Measurements from ENCODE around the gene CMSS1.

CMSS1 gene

GRCh38 chr3:100082714-100083113, 265.1 kb downstream of the CMSS1 start:
- Histone ChIP-seq H3K27me3 (ENCODE audit: insufficient read depth, insufficient read length) (no peaks in the 10 kb centered on the region), H3K4me3 (ENCODE audit: insufficient read length, low read depth) (no peak overlapping the region), H3K4me1 (ENCODE audit: insufficient read depth, insufficient read length) (no peaks in the 10 kb centered on the region), H3K9ac (ENCODE audit: insufficient read length, low read depth) (no peak overlapping the region), H3K36me3 (ENCODE audit: insufficient read depth, insufficient read length, low read length) (no peaks in the 10 kb centered on the region), H3K9me3 (ENCODE audit: insufficient read depth, low read length) (no peaks in the 10 kb centered on the region)
- no peak for TF ChIP-seq YY1 (IDR thresholded peaks at IDR 0.05; ENCODE audit: insufficient read depth, insufficient read length)
- DNase-seq (ENCODE audit: low read depth, low spot score) = no peak

- Histone ChIP-seq H3K4me1 (ENCODE audit: insufficient read depth, insufficient read length) (no peaks in the 10 kb centered on the region), H3K36me3 (ENCODE audit: insufficient read depth, insufficient read length, low read length) (no peaks in the 10 kb centered on the region), H3K9ac (ENCODE audit: insufficient read length, low read depth) (no peak overlapping the region), H3K9me3 (ENCODE audit: insufficient read depth, low read length) (no peaks in the 10 kb centered on the region), H3K4me3 (ENCODE audit: insufficient read length, low read depth) (no peak overlapping the region), H3K27me3 (ENCODE audit: insufficient read depth, insufficient read length) (no peaks in the 10 kb centered on the region)
- no peak for TF ChIP-seq ZNF274 (IDR thresholded peaks at IDR 0.05; ENCODE audit: low read depth, low read length)
- no peak for TF ChIP-seq SUZ12 (IDR thresholded peaks at IDR 0.05; ENCODE audit: extremely low read depth, insufficient read depth, insufficient read length)
- TF ChIP-seq YY1 (IDR thresholded peaks at IDR 0.05; ENCODE audit: insufficient read depth, insufficient read length) = no peak
- DNase-seq (ENCODE audit: low read depth, low spot score) = no peak
Measured at GRCh38 chr3:100083209-100083608, 265.5 kb downstream of the CMSS1 start.

- Histone ChIP-seq H3K4me1 (ENCODE audit: insufficient read depth, insufficient read length) (peaks cover 2% of the 10 kb centered on the region), H3K9me3 (ENCODE audit: insufficient read depth, low read length) (no peaks in the 10 kb centered on the region), H3K36me3 (ENCODE audit: insufficient read depth, insufficient read length, low read length) (no peaks in the 10 kb centered on the region), H3K27me3 (ENCODE audit: insufficient read depth, insufficient read length) (no peaks in the 10 kb centered on the region), H3K4me3 (ENCODE audit: insufficient read length, low read depth) (no peak overlapping the region), H3K9ac (ENCODE audit: insufficient read length, low read depth) (no peak overlapping the region)
- no peak for TF ChIP-seq SUZ12 (IDR thresholded peaks at IDR 0.05; ENCODE audit: extremely low read depth, insufficient read depth, insufficient read length)
- no peak for TF ChIP-seq ZNF274 (IDR thresholded peaks at IDR 0.05; ENCODE audit: low read depth, low read length)
- no peak for TF ChIP-seq YY1 (IDR thresholded peaks at IDR 0.05; ENCODE audit: insufficient read depth, insufficient read length)
- no peak for DNase-seq (ENCODE audit: low read depth, low spot score)
Measured at GRCh38 chr3:100084100-100084806, 266.6 kb downstream of the CMSS1 start.

- H3K4me1 ChIP-seq (ENCODE audit: insufficient read depth, insufficient read length) = peaks cover 2% of the 10 kb centered on the region
- TF ChIP-seq SUZ12 (IDR thresholded peaks at IDR 0.05; ENCODE audit: extremely low read depth, insufficient read depth, insufficient read length) = no peak
- no peaks in the 10 kb centered on the region for H3K27me3 ChIP-seq (ENCODE audit: insufficient read depth, insufficient read length)
- DNase-seq (ENCODE audit: low read depth, low spot score) = no peak
- H3K4me3 ChIP-seq (ENCODE audit: insufficient read length, low read depth) = no peak overlapping the region
- no peaks in the 10 kb centered on the region for H3K9me3 ChIP-seq (ENCODE audit: insufficient read depth, low read length)
- no peaks in the 10 kb centered on the region for H3K36me3 ChIP-seq (ENCODE audit: insufficient read depth, insufficient read length, low read length)
- H3K9ac ChIP-seq (ENCODE audit: insufficient read length, low read depth) = no peak overlapping the region
Measured at GRCh38 chr3:100086401-100086800, 268.7 kb downstream of the CMSS1 start.

GRCh38 chr3:100087198-100087597, 269.5 kb downstream of the CMSS1 start:
- H3K4me3 ChIP-seq (ENCODE audit: insufficient read length, low read depth) = no peak overlapping the region
- H3K9me3 ChIP-seq (ENCODE audit: insufficient read depth, low read length) = no peaks in the 10 kb centered on the region
- no peaks in the 10 kb centered on the region for H3K36me3 ChIP-seq (ENCODE audit: insufficient read depth, insufficient read length, low read length)
- no peak for DNase-seq (ENCODE audit: low read depth, low spot score)
- H3K4me1 ChIP-seq (ENCODE audit: insufficient read depth, insufficient read length) = peaks cover 2% of the 10 kb centered on the region
- TF ChIP-seq ZNF274 (IDR thresholded peaks at IDR 0.05; ENCODE audit: low read depth, low read length) (no peak), SUZ12 (IDR thresholded peaks at IDR 0.05; ENCODE audit: extremely low read depth, insufficient read depth, insufficient read length) (no peak), YY1 (IDR thresholded peaks at IDR 0.05; ENCODE audit: insufficient read depth, insufficient read length) (no peak)
- no peaks in the 10 kb centered on the region for H3K27me3 ChIP-seq (ENCODE audit: insufficient read depth, insufficient read length)
- no peak overlapping the region for H3K9ac ChIP-seq (ENCODE audit: insufficient read length, low read depth)

GRCh38 chr3:100088735-100089368, 271.2 kb downstream of the CMSS1 start:
- H3K27me3 ChIP-seq (ENCODE audit: insufficient read depth, insufficient read length) = no peaks in the 10 kb centered on the region
- TF ChIP-seq YY1 (IDR thresholded peaks at IDR 0.05; ENCODE audit: insufficient read depth, insufficient read length) (no peak), SUZ12 (IDR thresholded peaks at IDR 0.05; ENCODE audit: extremely low read depth, insufficient read depth, insufficient read length) (no peak), ZNF274 (IDR thresholded peaks at IDR 0.05; ENCODE audit: low read depth, low read length) (no peak)
- H3K9ac ChIP-seq (ENCODE audit: insufficient read length, low read depth) = no peak overlapping the region
- H3K9me3 ChIP-seq (ENCODE audit: insufficient read depth, low read length) = no peaks in the 10 kb centered on the region
- H3K4me3 ChIP-seq (ENCODE audit: insufficient read length, low read depth) = no peak overlapping the region
- DNase-seq (ENCODE audit: low read depth, low spot score) = peak; percentile 11
- peaks cover 2% of the 10 kb centered on the region for H3K4me1 ChIP-seq (ENCODE audit: insufficient read depth, insufficient read length)
- no peaks in the 10 kb centered on the region for H3K36me3 ChIP-seq (ENCODE audit: insufficient read depth, insufficient read length, low read length)

- no peak overlapping the region for H3K9ac ChIP-seq (ENCODE audit: insufficient read length, low read depth)
- TF ChIP-seq SUZ12 (IDR thresholded peaks at IDR 0.05; ENCODE audit: extremely low read depth, insufficient read depth, insufficient read length) = no peak
- no peak for TF ChIP-seq ZNF274 (IDR thresholded peaks at IDR 0.05; ENCODE audit: low read depth, low read length)
- TF ChIP-seq YY1 (IDR thresholded peaks at IDR 0.05; ENCODE audit: insufficient read depth, insufficient read length) = no peak
- H3K4me1 ChIP-seq (ENCODE audit: insufficient read depth, insufficient read length) = peaks cover 2% of the 10 kb centered on the region
- no peak for DNase-seq (ENCODE audit: low read depth, low spot score)
- no peak overlapping the region for H3K4me3 ChIP-seq (ENCODE audit: insufficient read length, low read depth)
- no peaks in the 10 kb centered on the region for H3K9me3 ChIP-seq (ENCODE audit: insufficient read depth, low read length)
- no peaks in the 10 kb centered on the region for H3K27me3 ChIP-seq (ENCODE audit: insufficient read depth, insufficient read length)
- H3K36me3 ChIP-seq (ENCODE audit: insufficient read depth, insufficient read length, low read length) = no peaks in the 10 kb centered on the region
Measured at GRCh38 chr3:100089812-100090668, 272.4 kb downstream of the CMSS1 start.
